Adipocyte (in vitro differentiated cells): ENCODE measurements around the gene HSPB6.
"Not testable (repeated sequence)": the region's sequence is repeated elsewhere in the genome, so short reads cannot be mapped to it uniquely, and the experiment has no call there.

ENCODE experiments used
- DNase-seq: peaks from one replicate; pipeline ENCODE4 v3.0.0-alpha.2; 2015; ENCODE audit warnings: low read depth
- H3K27me3 ChIP-seq: replicated peaks from 2 replicates; pipeline ENCODE4 v1.7.0; 2013; ENCODE audit warnings: mild to moderate bottlenecking, low read length, moderate library complexity; ENCODE audit not compliant: control insufficient read depth, insufficient read depth
- H3K36me3 ChIP-seq: 2 replicates; pipeline ENCODE4 v1.7.0; 2013; ENCODE audit warnings: low read length, mild to moderate bottlenecking, moderate library complexity; ENCODE audit not compliant: control insufficient read depth, insufficient read depth, severe bottlenecking
- H3K4me1 ChIP-seq: 2 replicates; pipeline ENCODE4 v1.7.0; 2013; ENCODE audit warnings: mild to moderate bottlenecking, low read length, moderate library complexity; ENCODE audit not compliant: control insufficient read depth, insufficient read depth
- H3K4me3 ChIP-seq: 2 replicates; pipeline ENCODE4 v1.7.0; 2013; ENCODE audit warnings: mild to moderate bottlenecking, low read length, moderate library complexity
- H3K9ac ChIP-seq: 2 replicates; pipeline ENCODE4 v1.7.0; 2013; ENCODE audit warnings: mild to moderate bottlenecking, low read length, moderate library complexity
- H3K9me3 ChIP-seq: 2 replicates; pipeline ENCODE4 v1.7.0; 2013; ENCODE audit warnings: mild to moderate bottlenecking, low read length, moderate library complexity; ENCODE audit not compliant: control insufficient read depth

Gene HSPB6

GRCh38 chr19:35756377-35757230 is at the start of gene HSPB6:
TSS of gene HSPB6 (minus strand) at chr19:35757029. CDS start at chr19:35757008, 21 bp downstream.
- Histone ChIP-seq H3K36me3 (peaks cover 25% of the 10 kb centered on the region), H3K9me3 (no peaks in the 10 kb centered on the region), H3K27me3 (no peaks in the 10 kb centered on the region), H3K4me1 (peaks cover 30% of the 10 kb centered on the region), H3K4me3 (peak within 1 kb of the TSS; percentile 98), H3K9ac (peak within 1 kb of the TSS; percentile 100)
- DNase-seq, result peak; percentile 25

- DNase-seq, result no peak
- Histone ChIP-seq H3K36me3 (no peaks in the 10 kb centered on the region), H3K9ac (no peak overlapping the region), H3K4me1 (no peaks in the 10 kb centered on the region), H3K4me3 (no peak overlapping the region), H3K27me3 (peaks cover 51% of the 10 kb centered on the region), H3K9me3 (peaks cover 6% of the 10 kb centered on the region)
Measured at GRCh38 chr19:35806597-35806996, 49.8 kb upstream of the HSPB6 start.

GRCh38 chr19:35805526-35806102 is 48.8 kb upstream of the HSPB6 start:
- no peak overlapping the region for H3K4me3 ChIP-seq
- H3K36me3 ChIP-seq, result no peaks in the 10 kb centered on the region
- no peak for DNase-seq
- H3K9ac ChIP-seq, result no peak overlapping the region
- peaks cover 44% of the 10 kb centered on the region for H3K27me3 ChIP-seq
- H3K9me3 ChIP-seq, result peaks cover 6% of the 10 kb centered on the region
- no peaks in the 10 kb centered on the region for H3K4me1 ChIP-seq

- no peak overlapping the region for H3K9ac ChIP-seq
- DNase-seq, result no peak
- H3K4me1 ChIP-seq, result no peaks in the 10 kb centered on the region
- peaks cover 6% of the 10 kb centered on the region for H3K9me3 ChIP-seq
- H3K36me3 ChIP-seq, result no peaks in the 10 kb centered on the region
- peaks cover 59% of the 10 kb centered on the region for H3K27me3 ChIP-seq
- no peak overlapping the region for H3K4me3 ChIP-seq
Measured at GRCh38 chr19:35801828-35802227, 45.0 kb upstream of the HSPB6 start.

GRCh38 chr19:35797663-35798062 is 40.8 kb upstream of the HSPB6 start:
- Histone ChIP-seq H3K27me3 (peaks cover 46% of the 10 kb centered on the region), H3K4me1 (peaks cover 8% of the 10 kb centered on the region), H3K9ac (no peak overlapping the region), H3K9me3 (peaks cover 6% of the 10 kb centered on the region), H3K36me3 (no peaks in the 10 kb centered on the region), H3K4me3 (no peak overlapping the region)
- DNase-seq, result peak; percentile 5

GRCh38 chr19:35796645-35797542 is 40.1 kb upstream of the HSPB6 start:
- Histone ChIP-seq H3K36me3 (no peaks in the 10 kb centered on the region), H3K27me3 (peaks cover 38% of the 10 kb centered on the region), H3K4me3 (no peak overlapping the region), H3K9ac (no peak overlapping the region), H3K4me1 (peaks cover 8% of the 10 kb centered on the region), H3K9me3 (peaks cover 3% of the 10 kb centered on the region)
- DNase-seq, result no peak

- not testable (repeated sequence) for H3K36me3 ChIP-seq, DNase-seq, H3K4me3 ChIP-seq, H3K4me1 ChIP-seq, H3K9me3 ChIP-seq, H3K9ac ChIP-seq
- H3K27me3 ChIP-seq, result peaks cover 33% of the 10 kb centered on the region
Measured at GRCh38 chr19:35795564-35795963, 38.7 kb upstream of the HSPB6 start.

GRCh38 chr19:35793381-35794165 is 36.7 kb upstream of the HSPB6 start:
- no peaks in the 10 kb centered on the region for H3K36me3 ChIP-seq
- peak; percentile 6 for DNase-seq

GRCh38 chr19:35792888-35793287 is 36.1 kb upstream of the HSPB6 start:
- H3K9me3 ChIP-seq, result no peaks in the 10 kb centered on the region
- H3K4me1 ChIP-seq, result peaks cover 8% of the 10 kb centered on the region
- peaks cover 15% of the 10 kb centered on the region for H3K27me3 ChIP-seq
- H3K4me3 ChIP-seq, result no peak overlapping the region
- DNase-seq, result no peak
- no peaks in the 10 kb centered on the region for H3K36me3 ChIP-seq
- H3K9ac ChIP-seq, result no peak overlapping the region

More at GRCh38 chr19:35793381-35794165, 36.7 kb upstream of the HSPB6 start:
- H3K4me3 ChIP-seq, result no peak overlapping the region
- H3K4me1 ChIP-seq, result peaks cover 8% of the 10 kb centered on the region
- H3K27me3 ChIP-seq, result peaks cover 20% of the 10 kb centered on the region
- no peaks in the 10 kb centered on the region for H3K9me3 ChIP-seq
- no peak overlapping the region for H3K9ac ChIP-seq

- no peaks in the 10 kb centered on the region for H3K36me3 ChIP-seq
- H3K27me3 ChIP-seq, result peaks cover 12% of the 10 kb centered on the region
- H3K4me1 ChIP-seq, result peaks cover 8% of the 10 kb centered on the region
- H3K9me3 ChIP-seq, result no peaks in the 10 kb centered on the region
- H3K9ac ChIP-seq, result no peak overlapping the region
- no peak overlapping the region for H3K4me3 ChIP-seq
- no peak for DNase-seq
Measured at GRCh38 chr19:35792312-35792711, 35.5 kb upstream of the HSPB6 start.
